Right lobe of liver (tissue), 6 donors: ENCODE measurements around the gene SH3RF2. TPM values are rescaled to one million over a fixed set of nuclear protein-coding genes. Genes with fewer than 3 reads are reported as not detected.

Experiments
- ATAC-seq, 4 donors: fragments of 200-7000 bp; cut with Tn5 transposase; one replicate each; pipeline ENCODE4 v1.9.1; 2020; ENCODE audit warnings: mild to moderate bottlenecking in 4 of 4, moderate library complexity in 4 of 4
- DNase-seq, 3 donors: peaks; one replicate each; pipeline ENCODE4 v3.0.0-alpha.2; 2020
- H3K27ac ChIP-seq, 3 donors: fragments of 200-600 bp; one replicate each; pipeline ENCODE4 v1.8.0; 2022
- H3K27me3 ChIP-seq, 2 donors: fragments of 200-600 bp; one replicate each; pipeline ENCODE4 v1.8.0; 2022
- H3K36me3 ChIP-seq, 4 donors: fragments of 200-600 bp; sonication (generic) in 1 of 4; one replicate each; pipeline versions ENCODE4 v1.5.1 to v1.8.0; 2017 to 2022; ENCODE audit warnings: control low read depth in 1 of 4
- H3K4me1 ChIP-seq, 4 donors: fragments of 200-600 bp; sonication (generic) in 1 of 4; one replicate each; pipeline versions ENCODE4 v1.5.1 to v1.8.0; 2017 to 2022; ENCODE audit warnings: control low read depth in 1 of 4
- H3K4me3 ChIP-seq, 3 donors: fragments of 200-600 bp; one replicate each; pipeline ENCODE4 v1.8.0; 2022
- H3K9me3 ChIP-seq, 4 donors: fragments of 200-600 bp; sonication (generic) in 1 of 4; one replicate each; pipeline versions ENCODE4 v1.5.1 to v1.8.0; 2017 to 2022; ENCODE audit warnings: control low read depth in 1 of 4
- POLR2A ChIP-seq: fragments of 450-650 bp; IDR thresholded peaks from one replicate; pipeline ENCODE4 v1.6.1; 2017; ENCODE audit warnings: antibody characterized with exemption, mild to moderate bottlenecking
- WGBS: methylation state at CpG from one replicate; pipeline ENCODE4 v1.1.6; 2018; ENCODE audit warnings: low coverage, low lambda C conversion rate; ENCODE audit not compliant: insufficient coverage; ENCODE audit errors: missing lambda C conversion rate; 5-methylcytosine and 5-hydroxymethylcytosine counted together
- intact Hi-C, 2 donors: fragments of 100-400 bp; cut with DNase I; formaldehyde crosslinking; loops; one replicate each; pipeline versions ENCODE4 v1.11.2 to v1.14.1; 2022
- total RNA-seq, 6 experiments: library from RNA; depleted of rRNA in 2 of 6; stranded (reverse); fragments of >200 nt in 2 of 6; fragmentation: NEBNext Ultra II Directional in 3 of 6; extraction: Animal tissue kit (Norgen Biotek cat#: 25700) in 3 of 6; gene quantifications; one replicate each; pipeline versions ENCODE4 v1.1.0 to v1.2.4, GENCODE V29; 2016 to 2023
- TF ChIP-seq, protein P1 (sequence below), 4 donors: fragments of 200-600 bp in 3 of 4; fragments of 450-650 bp in 1 of 4; IDR thresholded peaks; one replicate each; pipeline versions ENCODE4 v1.5.1 to v1.8.0; 2016 to 2022; ENCODE audit warnings: antibody characterized with exemption in 4 of 4, mild to moderate bottlenecking in 2 of 4
- donor health status: DM: no; HTN: yes; CAD: no.
- donor health status: DM: no; HTN: no; CAD: no.
- donor health status: DM: no; HTN: no; CAD: no.
- donor health status: DM: no; HTN: yes; CAD: no.
- donor health status: DM: no; HTN: yes; CAD: no.

The SH3RF2 gene
- total RNA-seq, 6 experiments from 2014 or later, result 2.7 to 20.6 (median 5.8) TPM

DNA sequence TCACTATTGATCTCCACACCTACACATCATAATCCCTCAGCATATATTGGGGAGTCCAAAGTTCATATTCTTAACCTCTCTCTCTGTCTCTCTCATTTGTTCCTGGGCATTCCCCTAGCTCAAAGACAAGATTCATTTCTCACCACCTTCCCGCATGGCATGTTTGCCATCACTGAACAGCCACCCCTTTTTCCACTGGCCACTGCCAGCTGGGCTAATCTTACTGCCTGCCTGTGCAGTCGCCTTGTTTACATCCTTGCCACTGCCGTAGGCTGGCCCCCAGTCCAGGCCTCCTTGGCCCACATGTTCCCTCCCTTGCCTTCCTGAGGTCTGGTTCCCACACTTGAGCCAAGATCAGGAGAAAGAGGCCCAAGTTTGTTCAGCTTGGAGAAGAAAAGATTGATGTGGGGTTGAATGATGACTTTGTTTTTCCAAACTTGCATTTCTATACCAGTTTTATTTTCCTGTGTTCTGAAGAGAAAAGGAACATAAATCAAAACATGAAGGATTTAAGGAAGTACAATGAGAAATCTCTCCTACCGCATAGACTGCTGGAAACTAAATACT is 88.8 kb downstream of the SH3RF2 start:
- Histone ChIP-seq H3K4me3 (no peak overlapping the region), H3K4me1 (no peaks in the 10 kb centered on the region), H3K27me3 (no peaks in the 10 kb centered on the region), H3K36me3 (no peaks in the 10 kb centered on the region), H3K9me3 (no peaks in the 10 kb centered on the region), H3K27ac (no peak overlapping the region)
- intact Hi-C loops, result no loop called here
- ATAC-seq (no peak), DNase-seq (no peak)
- TF ChIP-seq, protein P1, sequence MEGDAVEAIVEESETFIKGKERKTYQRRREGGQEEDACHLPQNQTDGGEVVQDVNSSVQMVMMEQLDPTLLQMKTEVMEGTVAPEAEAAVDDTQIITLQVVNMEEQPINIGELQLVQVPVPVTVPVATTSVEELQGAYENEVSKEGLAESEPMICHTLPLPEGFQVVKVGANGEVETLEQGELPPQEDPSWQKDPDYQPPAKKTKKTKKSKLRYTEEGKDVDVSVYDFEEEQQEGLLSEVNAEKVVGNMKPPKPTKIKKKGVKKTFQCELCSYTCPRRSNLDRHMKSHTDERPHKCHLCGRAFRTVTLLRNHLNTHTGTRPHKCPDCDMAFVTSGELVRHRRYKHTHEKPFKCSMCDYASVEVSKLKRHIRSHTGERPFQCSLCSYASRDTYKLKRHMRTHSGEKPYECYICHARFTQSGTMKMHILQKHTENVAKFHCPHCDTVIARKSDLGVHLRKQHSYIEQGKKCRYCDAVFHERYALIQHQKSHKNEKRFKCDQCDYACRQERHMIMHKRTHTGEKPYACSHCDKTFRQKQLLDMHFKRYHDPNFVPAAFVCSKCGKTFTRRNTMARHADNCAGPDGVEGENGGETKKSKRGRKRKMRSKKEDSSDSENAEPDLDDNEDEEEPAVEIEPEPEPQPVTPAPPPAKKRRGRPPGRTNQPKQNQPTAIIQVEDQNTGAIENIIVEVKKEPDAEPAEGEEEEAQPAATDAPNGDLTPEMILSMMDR (IDR thresholded peaks at IDR 0.05), result no peak
- no peak for TF ChIP-seq POLR2A
- WGBS, result 85% methylated on average over 4 of the region's 4 CpGs

DNA sequence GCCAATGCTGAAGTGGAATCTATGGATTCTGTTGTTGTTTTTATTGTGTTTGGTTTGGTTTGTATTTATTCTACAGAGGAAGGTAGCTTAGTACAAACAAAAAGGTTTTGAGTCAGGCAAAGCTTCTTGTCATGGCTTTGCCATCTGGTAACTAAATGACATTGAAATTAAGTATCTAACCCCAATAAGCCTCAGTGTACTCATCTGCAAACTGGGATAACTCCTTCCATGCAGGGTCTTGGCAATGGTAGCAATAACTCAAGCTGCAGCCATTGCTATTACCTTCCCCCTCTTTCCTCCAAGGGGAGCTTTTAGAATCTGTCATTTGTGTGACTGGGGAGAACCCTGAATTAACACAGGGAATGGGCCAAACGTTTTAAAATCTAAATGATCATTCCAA is 89.3 kb downstream of the SH3RF2 start:
- H3K27ac ChIP-seq, result no peak overlapping the region
- DNase-seq, result no peak
- 40% methylated on average over 1 of the region's 1 CpG for WGBS
- H3K4me1 ChIP-seq, result no peaks in the 10 kb centered on the region
- TF ChIP-seq, protein P1 (IDR thresholded peaks at IDR 0.05), result no peak
- TF ChIP-seq POLR2A, result no peak
- ATAC-seq, result no peak
- intact Hi-C loops, result no loop called here
- no peaks in the 10 kb centered on the region for H3K9me3 ChIP-seq
- H3K4me3 ChIP-seq, result no peak overlapping the region
- H3K27me3 ChIP-seq, result no peaks in the 10 kb centered on the region
- H3K36me3 ChIP-seq, result no peaks in the 10 kb centered on the region

DNA sequence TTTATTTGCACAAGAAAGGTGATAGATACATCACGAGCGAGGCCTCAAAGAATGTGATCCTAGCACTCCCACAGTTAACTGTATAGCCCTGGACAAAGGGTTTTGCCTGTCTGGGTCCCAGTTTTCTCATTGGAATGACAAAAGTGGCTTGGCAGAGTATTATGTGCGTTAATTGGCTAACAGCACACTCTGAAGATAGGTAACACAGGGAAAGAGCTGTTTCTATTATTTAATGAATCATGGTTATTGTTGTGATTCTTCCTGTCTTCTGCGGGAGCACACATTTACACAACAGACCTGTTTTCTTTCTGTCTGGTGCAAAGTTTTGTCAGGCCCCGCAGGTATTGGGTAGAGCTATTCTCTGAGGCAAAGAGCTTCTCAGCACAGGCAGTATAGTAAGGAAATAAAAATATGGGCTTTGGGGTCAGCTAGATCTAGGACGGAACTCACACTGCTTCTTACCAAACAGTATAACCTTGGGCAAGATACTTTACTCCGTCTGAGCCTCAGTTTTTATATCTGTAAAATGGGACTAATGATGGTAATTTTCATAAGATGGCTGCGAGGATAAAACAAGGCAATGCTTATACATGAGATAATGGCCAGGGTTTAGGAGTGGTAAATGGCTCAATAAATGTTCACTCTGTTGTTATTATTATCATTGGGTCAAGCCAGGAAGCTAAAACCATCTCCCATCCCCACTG is 90.1 kb downstream of the SH3RF2 start:
- 85% methylated on average over 8 of the region's 8 CpGs for WGBS
- intact Hi-C loops, result no loop called here
- no peaks in the 10 kb centered on the region for H3K4me1 ChIP-seq
- no peaks in the 10 kb centered on the region for H3K9me3 ChIP-seq
- TF ChIP-seq, protein P1 (IDR thresholded peaks at IDR 0.05), result no peak
- TF ChIP-seq POLR2A, result no peak
- no peaks in the 10 kb centered on the region for H3K36me3 ChIP-seq
- H3K4me3 ChIP-seq, result no peak overlapping the region
- H3K27ac ChIP-seq, result no peak overlapping the region
- ATAC-seq (no peak), DNase-seq (no peak)
- H3K27me3 ChIP-seq, result no peaks in the 10 kb centered on the region

DNA sequence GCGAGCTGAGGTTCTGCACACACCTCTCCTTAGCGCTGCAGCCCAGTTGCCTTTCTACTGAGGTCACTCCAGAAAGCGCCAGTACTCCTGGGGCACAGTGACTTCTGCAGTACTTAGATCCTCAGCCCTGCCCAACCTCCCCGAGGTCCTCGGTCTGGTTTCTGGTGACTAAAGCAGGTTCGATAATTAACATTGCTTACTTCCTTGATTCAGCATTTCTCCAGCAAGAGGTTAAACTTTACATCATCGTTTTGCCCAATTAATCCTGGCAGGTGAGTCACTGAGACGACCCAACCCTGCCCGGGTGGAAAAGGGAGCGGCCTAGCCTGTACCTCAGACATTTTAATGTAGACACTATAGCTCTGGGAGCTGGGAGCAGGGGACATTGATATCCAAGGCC is 91.4 kb downstream of the SH3RF2 start:
- TF ChIP-seq POLR2A, result no peak
- TF ChIP-seq, protein P1 (IDR thresholded peaks at IDR 0.05), result no peak
- no peaks in the 10 kb centered on the region for H3K27me3 ChIP-seq
- no peak for DNase-seq
- ATAC-seq, result peak in 2 of 4 donors; percentile 20 to 33
- no peaks in the 10 kb centered on the region for H3K9me3 ChIP-seq
- intact Hi-C loops, result no loop called here
- no peak overlapping the region for H3K27ac ChIP-seq
- H3K36me3 ChIP-seq, result no peaks in the 10 kb centered on the region
- H3K4me3 ChIP-seq, result no peak overlapping the region
- no peaks in the 10 kb centered on the region for H3K4me1 ChIP-seq
- WGBS, result 86% methylated on average over 9 of the region's 10 CpGs
